Spleen (tissue), 7 donors: ENCODE results near the gene CYP26A1.
A peak's percentile ranks its signal among the peaks of the same experiment; 100 is the strongest.

Experiments used
- CTCF ChIP-seq, 11 experiments: fragments of 200-600 bp in 7 of 11; fragments of 450-650 bp in 4 of 11; sonication (generic) in 4 of 11; IDR thresholded peaks in 8 of 11; conservative IDR thresholded peaks in 3 of 11; 1 replicate in 7 of 11; 2 replicates in 4 of 11; pipeline versions ENCODE4 v1.4.0 to v1.8.0; 2016 to 2021; ENCODE audit warnings: antibody characterized with exemption in 11 of 11, inconsistent platforms in 4 of 11, mild to moderate bottlenecking in 1 of 11
- POLR2AphosphoS5 ChIP-seq, 3 donors: sonication (generic); formaldehyde crosslinking; IDR thresholded peaks; one replicate each; pipeline ENCODE4 v1.5.1; 2017; ENCODE audit warnings: antibody characterized with exemption in 3 of 3
- donor health status: DM: no; HTN: no; CAD: no; lungs with moderate emphysema.
- donor health status: DM: no; HTN: no; CAD: no.
- donor health status: DM: no; HTN: no; CAD: no.

GRCh38 chr10:93080350-93081046 is 6.8 kb downstream of the CYP26A1 start:
- TF ChIP-seq POLR2AphosphoS5 (IDR thresholded peaks at IDR 0.05) (no peak), CTCF (IDR thresholded peaks at IDR 0.05 in 8 of 11, conservative IDR thresholded peaks at IDR 0.05 in 3 of 11) (peak; percentile 33 to 87 (median 75))
